UCSD-AML1 (cell line): Measurements from ENCODE around the gene TACR1.
"Not testable (repeated sequence)": the region's sequence is repeated elsewhere in the genome, so short reads cannot be mapped to it uniquely, and the experiment has no call there.

ENCODE experiments used
- DNase-seq: peaks from one replicate; lab custom pipeline; 2025; ENCODE audit not compliant: unreplicated experiment; lab: John Stamatoyannopoulos, UW

Gene TACR1

GRCh38 chr2:75146606-75147332 lies 52.6 kb downstream of the TACR1 start:
- no peak for DNase-seq

- not testable (repeated sequence) for DNase-seq
These were observed 53.1 kb downstream of the TACR1 start for GRCh38 chr2:75146221-75146605.

- DNase-seq = no peak
These were observed 57.2 kb downstream of the TACR1 start for GRCh38 chr2:75142081-75142480.

- DNase-seq = no peak
These were observed 59.0 kb downstream of the TACR1 start for GRCh38 chr2:75140288-75140687.

GRCh38 chr2:75139171-75139570 lies 60.1 kb downstream of the TACR1 start:
- no peak for DNase-seq

- DNase-seq = no peak
These were observed 60.8 kb downstream of the TACR1 start for GRCh38 chr2:75138528-75138927.

GRCh38 chr2:75135776-75136400 lies 63.4 kb downstream of the TACR1 start:
- no peak for DNase-seq

- DNase-seq = no peak
These were observed 64.5 kb downstream of the TACR1 start for GRCh38 chr2:75134860-75135259.

- DNase-seq = no peak
These were observed 65.4 kb downstream of the TACR1 start for GRCh38 chr2:75133621-75134570.

- no peak for DNase-seq
These were observed 69.1 kb downstream of the TACR1 start for GRCh38 chr2:75130171-75130570.

- DNase-seq = no peak
These were observed 75.4 kb downstream of the TACR1 start for GRCh38 chr2:75123876-75124275.

GRCh38 chr2:75113231-75113869 lies 86.0 kb downstream of the TACR1 start:
- DNase-seq = no peak

- no peak for DNase-seq
These were observed 90.3 kb downstream of the TACR1 start for GRCh38 chr2:75108937-75109482.

GRCh38 chr2:75102011-75102410 lies 97.3 kb downstream of the TACR1 start:
- no peak for DNase-seq

GRCh38 chr2:75100801-75101151 lies 98.5 kb downstream of the TACR1 start:
- DNase-seq = no peak

GRCh38 chr2:75100011-75100800 lies 99.1 kb downstream of the TACR1 start:
- DNase-seq = no peak

GRCh38 chr2:75099521-75099922 lies 99.8 kb downstream of the TACR1 start:
- DNase-seq = no peak

GRCh38 chr2:75098856-75099255 lies 100.5 kb downstream of the TACR1 start:
- DNase-seq = no peak

GRCh38 chr2:75097831-75098230 lies 101.5 kb downstream of the TACR1 start:
- DNase-seq = no peak

- no peak for DNase-seq
These were observed 104.9 kb downstream of the TACR1 start for GRCh38 chr2:75094405-75094804.
